ENCODE results near the gene CUL4A.

CUL4A gene

GRCh38 chr13:113208421-113209335 lies 735 bp upstream of the CUL4A start, which contains the start of gene PCID2:
Gene PCID2 (minus strand): TSS chr13:113208669. CDS start chr13:113208634, 35 bp downstream.
- peak; percentile 75 for DNase-seq

DNA sequence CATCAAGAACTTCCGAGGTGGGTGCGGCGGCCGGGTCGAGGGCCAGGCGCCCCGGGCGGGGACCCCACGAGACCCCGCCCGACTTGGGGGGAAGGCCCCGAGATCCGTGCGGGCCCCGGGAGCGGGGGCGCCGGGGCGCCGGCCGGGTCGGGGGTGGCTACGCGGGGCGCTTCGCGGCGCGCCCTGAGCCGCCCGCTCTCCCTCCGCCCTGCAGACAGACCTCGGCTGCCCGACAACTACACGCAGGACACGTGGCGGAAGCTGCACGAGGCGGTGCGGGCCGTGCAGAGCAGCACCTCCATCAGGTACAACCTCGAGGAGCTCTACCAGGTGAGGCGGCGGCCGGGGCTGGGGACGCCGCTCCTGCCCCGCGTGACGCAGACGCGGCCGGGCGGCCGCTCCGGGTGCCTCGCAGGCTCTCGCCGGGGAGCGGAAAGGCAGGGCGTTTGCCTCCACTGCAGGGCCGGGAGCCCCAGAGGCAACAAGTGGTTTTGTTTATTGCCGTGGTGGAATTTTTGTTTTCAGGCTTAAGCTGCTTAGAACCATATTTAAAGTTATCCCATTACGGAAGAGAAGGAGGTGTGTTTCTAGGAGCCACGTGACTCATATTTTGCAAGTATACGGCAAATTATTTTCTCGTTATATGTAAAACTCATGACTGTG lies 477 bp downstream of the CUL4A start:
- peak; percentile 32 for DNase-seq

GRCh38 chr13:113210833-113211232 lies 1.4 kb downstream of the CUL4A start:
- DNase-seq: no peak

GRCh38 chr13:113211774-113212173 lies 2.4 kb downstream of the CUL4A start:
- DNase-seq: no peak

DNA sequence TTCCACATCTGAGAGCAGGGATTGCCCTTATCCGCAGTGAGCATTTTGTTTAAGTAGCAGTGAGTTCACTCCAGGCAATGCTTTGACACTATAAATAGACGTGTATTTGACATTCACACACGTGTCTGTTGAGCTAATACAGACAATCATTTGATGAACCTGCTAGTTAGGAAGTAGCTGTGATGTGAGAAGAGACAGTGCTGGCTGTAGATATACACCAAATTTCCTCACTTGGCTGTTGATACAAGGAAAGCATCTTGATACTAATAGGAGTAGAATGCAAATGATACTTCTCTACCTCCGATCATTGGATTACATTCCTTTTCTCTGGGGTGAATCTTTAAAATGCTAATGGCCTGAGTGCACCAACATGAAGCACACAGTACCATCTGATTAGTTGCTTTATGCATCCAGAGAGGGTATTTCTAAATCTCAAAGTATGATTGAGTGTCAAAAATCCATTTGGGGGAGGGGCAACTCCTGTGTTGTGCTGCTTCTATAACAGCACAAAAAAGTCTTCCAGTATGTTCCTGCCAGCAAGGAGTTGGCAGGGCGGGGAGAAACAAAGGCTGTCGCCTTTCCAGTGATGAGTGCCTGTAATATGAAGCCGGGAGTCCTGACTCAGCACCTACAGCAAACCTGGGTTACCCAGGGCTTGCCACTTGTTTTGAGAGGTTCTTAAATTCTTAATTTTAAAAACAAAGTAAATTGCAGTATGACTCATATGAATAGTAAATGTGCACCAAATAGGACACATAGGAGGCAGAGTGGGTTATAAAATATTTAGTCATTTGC lies 7.0 kb downstream of the CUL4A start:
- DNase-seq: peak; percentile 37

GRCh38 chr13:113218586-113218985 lies 9.2 kb downstream of the CUL4A start:
- DNase-seq: no peak

DNA sequence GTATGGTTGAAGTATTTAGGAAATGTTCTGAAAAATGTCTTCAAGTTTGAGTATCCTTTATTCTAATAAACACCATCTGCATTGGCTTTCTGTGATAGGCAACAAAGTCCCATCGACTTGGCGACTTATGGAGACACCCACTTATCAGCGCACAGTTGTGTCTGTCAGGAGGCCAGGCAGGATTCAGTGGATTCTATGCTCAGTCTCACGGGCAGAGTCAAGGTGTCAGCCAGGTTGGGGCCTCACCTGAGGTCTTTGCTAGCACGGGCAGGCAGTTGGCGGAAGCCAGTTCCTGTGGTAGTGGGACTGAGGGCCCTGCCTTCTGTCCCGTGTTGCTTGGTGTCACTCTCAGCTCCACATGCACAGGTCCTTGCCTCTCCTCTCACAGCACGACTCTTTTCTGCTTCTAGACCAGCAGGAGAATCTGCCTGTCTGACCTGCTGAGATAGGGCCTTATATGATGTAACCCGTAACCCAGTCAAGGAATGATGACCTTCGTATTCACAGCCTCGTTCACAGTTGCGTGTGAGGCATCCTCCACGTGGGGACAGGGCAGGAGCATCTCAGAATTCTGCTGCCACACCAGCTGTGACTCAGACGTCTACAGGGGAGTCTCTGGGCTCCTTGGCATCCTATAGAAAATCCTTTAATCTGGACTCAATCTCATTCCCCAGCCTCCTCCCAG lies 10.0 kb downstream of the CUL4A start:
- no peak for DNase-seq

DNA sequence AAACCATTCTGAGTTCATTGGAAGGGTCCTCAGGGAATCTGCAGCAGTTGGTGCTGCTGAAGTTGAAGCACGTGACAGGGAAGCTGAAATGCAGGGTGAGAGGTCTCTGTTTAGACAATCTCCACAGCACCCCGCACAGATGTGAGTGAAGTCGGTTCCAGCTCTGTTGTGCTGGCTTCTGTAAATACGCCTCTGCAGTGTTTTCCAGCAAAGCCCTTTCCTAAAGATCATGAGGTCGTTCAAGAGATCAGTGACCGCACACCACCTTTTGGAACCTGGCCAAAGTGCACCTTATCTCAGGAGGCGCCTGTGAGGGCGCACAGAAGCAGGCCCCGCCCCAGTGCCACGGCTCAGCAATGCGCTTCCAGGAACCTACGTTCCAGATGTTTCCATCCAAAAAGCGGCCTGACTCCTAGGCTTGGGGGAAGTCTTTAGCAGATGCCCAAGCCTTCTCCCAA lies 10.8 kb downstream of the CUL4A start:
- no peak for DNase-seq

DNA sequence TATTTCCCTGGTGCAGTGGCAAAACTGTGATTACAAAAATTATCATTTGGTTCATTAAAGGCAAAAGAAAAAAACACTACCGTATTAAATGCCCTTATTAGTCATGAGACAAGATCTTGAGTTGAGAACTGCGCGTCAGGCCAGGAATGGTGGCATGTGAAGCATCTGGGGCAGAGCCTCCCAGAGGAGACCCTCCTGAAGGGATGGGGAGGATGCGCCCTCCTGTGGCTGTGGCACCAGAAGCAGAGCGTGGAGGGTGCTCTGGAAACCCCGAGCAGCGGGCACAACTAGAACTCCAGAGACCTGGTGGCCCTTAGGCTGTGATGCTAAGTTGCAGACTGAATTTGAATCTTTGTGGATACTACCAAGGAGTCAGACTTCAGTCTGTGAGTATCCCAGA lies 11.5 kb downstream of the CUL4A start:
- no peak for DNase-seq

DNA sequence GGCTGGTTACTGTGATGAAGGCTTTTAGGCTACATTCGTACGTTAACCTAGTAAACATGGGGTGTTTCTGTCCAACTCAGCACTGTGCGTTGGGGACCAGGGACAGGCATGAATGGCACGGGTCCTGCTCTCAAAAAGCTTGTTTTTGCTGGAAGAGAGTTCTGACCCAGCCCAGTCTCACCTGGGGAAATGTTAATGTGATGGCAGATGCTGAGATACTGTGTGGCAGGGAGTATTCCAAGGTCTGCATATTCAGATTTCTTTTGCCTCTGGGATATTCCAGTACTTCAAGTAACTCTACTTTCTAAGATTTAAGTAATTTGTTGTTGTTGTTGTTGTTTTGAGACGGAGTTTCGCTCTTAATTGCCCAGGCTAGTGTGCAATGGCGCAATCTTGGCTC lies 13.7 kb downstream of the CUL4A start:
- DNase-seq: no peak

- no peak for DNase-seq
Observed at GRCh38 chr13:113224486-113224885, 15.1 kb downstream of the CUL4A start.

DNA sequence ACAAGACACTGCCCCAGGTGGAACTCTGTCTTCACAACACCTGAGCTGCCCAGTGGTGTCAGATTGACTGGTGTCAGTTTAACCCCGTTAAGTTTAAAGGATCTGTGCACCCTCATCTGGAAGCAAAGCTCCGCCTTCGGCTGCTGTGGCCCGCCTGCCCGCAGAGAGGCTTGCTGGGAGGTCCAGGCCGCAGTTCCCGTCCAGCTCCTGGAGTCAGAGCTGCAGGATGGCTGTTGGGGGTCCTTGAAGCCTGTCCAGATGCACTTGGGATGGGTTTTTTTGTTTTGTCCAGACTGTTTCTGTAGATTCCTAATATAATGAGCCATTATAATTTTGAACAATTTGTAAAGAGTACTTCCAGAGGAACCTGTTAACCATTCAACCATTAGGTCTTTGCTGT lies 16.1 kb downstream of the CUL4A start:
- no peak for DNase-seq

GRCh38 chr13:113226873-113227450 lies 17.5 kb downstream of the CUL4A start:
- no peak for DNase-seq

- DNase-seq: no peak
Observed at GRCh38 chr13:113229161-113229560, 19.7 kb downstream of the CUL4A start.

GRCh38 chr13:113229791-113230190 lies 20.4 kb downstream of the CUL4A start:
- DNase-seq: no peak

DNA sequence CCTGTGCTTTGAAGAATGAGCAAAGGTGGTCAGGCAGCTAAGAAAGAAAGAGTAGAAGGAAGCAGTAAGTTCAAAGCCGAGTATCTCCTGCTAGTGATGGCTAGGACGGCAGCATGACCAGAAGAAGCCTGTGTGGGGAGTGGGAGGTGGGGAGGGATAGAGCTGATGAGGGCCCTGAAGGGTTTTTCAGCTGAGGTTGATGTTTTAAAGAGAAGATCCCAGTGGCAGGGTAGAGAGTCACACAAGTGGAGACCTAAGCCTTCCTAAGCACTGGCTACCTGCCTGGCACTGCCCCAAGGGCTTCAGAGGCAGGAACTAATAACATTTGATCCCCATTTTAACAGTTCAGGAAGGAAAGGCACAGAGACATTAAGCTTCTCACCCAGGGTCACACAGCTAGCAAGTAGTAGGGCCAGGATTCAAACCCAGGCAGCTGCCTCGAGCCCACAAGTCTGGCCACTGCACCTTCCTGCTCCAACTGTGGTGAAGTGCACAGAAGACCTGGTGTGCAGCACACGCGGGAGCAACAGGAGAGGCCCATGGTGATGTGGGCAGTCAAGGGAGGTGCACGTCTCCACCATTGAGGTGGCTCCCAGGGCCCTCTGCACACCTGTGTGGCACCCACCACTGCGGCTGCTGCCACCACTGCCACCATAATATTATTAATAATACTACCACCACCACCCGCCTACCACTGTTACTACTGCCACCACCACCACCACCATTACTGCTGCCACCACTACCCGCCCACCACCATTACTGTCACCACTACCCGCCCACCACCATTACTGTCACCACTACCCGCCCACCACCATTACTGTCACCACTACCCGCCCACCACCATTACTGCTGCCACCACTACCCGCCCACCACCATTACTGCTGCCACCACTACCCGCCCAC lies 22.1 kb downstream of the CUL4A start:
- no peak for DNase-seq

- no peak for DNase-seq
Observed at GRCh38 chr13:113232208-113233003, 23.0 kb downstream of the CUL4A start.

GRCh38 chr13:113233101-113233500 lies 23.7 kb downstream of the CUL4A start:
- no peak for DNase-seq

GRCh38 chr13:113238536-113238935 lies 29.1 kb downstream of the CUL4A start:
- no peak for DNase-seq

- DNase-seq: no peak
Observed at GRCh38 chr13:113239357-113239756, 29.9 kb downstream of the CUL4A start.
